ENCODE results near the gene SLC2A9.

Gene SLC2A9

DNA sequence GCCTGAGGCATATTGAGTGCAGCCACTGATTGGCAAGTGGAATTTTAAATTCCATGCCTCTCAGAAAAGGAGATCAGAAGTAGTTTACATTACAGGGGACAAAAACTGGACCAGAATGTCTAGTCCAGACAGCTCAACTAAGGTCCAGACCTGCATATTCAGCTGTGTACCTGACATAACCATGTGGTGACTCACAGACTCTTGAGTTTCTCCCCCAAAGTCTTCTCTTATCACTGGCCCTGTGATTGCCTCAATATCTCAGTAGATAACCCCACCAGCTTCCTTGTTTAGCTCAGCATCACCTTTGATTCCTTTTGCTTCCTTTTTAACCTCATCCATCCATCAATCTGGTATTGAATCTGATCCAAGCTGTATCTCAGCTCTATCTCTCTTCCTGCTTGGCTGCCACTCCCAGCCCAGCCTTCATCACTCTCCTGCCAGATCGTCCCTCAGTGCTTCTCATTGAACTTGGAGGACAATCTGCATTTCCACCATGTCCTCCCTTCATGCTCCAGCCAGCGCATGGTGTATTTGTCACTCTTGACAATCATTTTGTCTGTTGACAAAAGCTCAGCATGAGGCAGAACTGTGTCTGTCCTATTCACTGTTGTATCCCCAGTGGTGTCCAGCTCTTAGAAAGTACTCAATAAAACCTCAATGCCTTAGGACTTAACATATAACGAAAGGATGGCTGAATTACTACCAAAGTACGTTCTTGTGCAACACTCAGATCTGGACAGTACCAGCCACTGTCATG, 27.8 kb upstream of the SLC2A9 start:
- Histone ChIP-seq H3K4me1 (ENCODE audit: insufficient read depth, low read length, poor library complexity, severe bottlenecking) (peaks cover 9% of the 10 kb centered on the region), H2AFZ (ENCODE audit: low read length) (no peak overlapping the region)

GRCh38 chr4:10047967-10048366, 26.7 kb upstream of the SLC2A9 start:
- Histone ChIP-seq H3K79me2 (ENCODE audit: insufficient read depth, low read length) (no peaks in the 10 kb centered on the region), H2AFZ (ENCODE audit: low read length) (no peak overlapping the region), H3K9me3 (ENCODE audit: insufficient read depth, low read depth, low read length) (no peaks in the 10 kb centered on the region), H3K9me2 (replicated peaks; ENCODE audit: low read depth, low read length) (no peaks in the 10 kb centered on the region), H3F3A (ENCODE audit: low read depth) (no peaks in the 10 kb centered on the region), H3K27me3 (ENCODE audit: insufficient read depth, low read length, poor library complexity, severe bottlenecking) (peaks cover 34% of the 10 kb centered on the region), H3K36me3 (ENCODE audit: insufficient read depth, low read length) (no peaks in the 10 kb centered on the region), H4K20me1 (ENCODE audit: insufficient read depth, low read length, poor library complexity, severe bottlenecking) (no peaks in the 10 kb centered on the region), H3K4me1 (ENCODE audit: insufficient read depth, low read length, poor library complexity, severe bottlenecking) (peaks cover 9% of the 10 kb centered on the region), H3K4me2 (ENCODE audit: low read depth, low read length, poor library complexity, severe bottlenecking) (no peak overlapping the region), H3K9ac (ENCODE audit: low read depth, low read length, poor library complexity, severe bottlenecking) (no peak overlapping the region), H3K4me3 (ENCODE audit: low read length, poor library complexity, severe bottlenecking) (no peak overlapping the region)
- no peak for TF ChIP-seq EZH2phosphoT487 (IDR thresholded peaks at IDR 0.05; ENCODE audit: borderline replicate concordance)
- TF ChIP-seq, protein P1, sequence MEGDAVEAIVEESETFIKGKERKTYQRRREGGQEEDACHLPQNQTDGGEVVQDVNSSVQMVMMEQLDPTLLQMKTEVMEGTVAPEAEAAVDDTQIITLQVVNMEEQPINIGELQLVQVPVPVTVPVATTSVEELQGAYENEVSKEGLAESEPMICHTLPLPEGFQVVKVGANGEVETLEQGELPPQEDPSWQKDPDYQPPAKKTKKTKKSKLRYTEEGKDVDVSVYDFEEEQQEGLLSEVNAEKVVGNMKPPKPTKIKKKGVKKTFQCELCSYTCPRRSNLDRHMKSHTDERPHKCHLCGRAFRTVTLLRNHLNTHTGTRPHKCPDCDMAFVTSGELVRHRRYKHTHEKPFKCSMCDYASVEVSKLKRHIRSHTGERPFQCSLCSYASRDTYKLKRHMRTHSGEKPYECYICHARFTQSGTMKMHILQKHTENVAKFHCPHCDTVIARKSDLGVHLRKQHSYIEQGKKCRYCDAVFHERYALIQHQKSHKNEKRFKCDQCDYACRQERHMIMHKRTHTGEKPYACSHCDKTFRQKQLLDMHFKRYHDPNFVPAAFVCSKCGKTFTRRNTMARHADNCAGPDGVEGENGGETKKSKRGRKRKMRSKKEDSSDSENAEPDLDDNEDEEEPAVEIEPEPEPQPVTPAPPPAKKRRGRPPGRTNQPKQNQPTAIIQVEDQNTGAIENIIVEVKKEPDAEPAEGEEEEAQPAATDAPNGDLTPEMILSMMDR (conservative IDR thresholded peaks at IDR 0.05; ENCODE audit: low read length) = no peak

More for the DNA sequence above, 27.8 kb upstream of the SLC2A9 start:
- H3K36me3 ChIP-seq (ENCODE audit: insufficient read depth, low read length) = no peaks in the 10 kb centered on the region
- H3K27me3 ChIP-seq (ENCODE audit: insufficient read depth, low read length, poor library complexity, severe bottlenecking) = peaks cover 34% of the 10 kb centered on the region
- no peaks in the 10 kb centered on the region for H4K20me1 ChIP-seq (ENCODE audit: insufficient read depth, low read length, poor library complexity, severe bottlenecking)
- no peaks in the 10 kb centered on the region for H3K79me2 ChIP-seq (ENCODE audit: insufficient read depth, low read length)
- H3F3A ChIP-seq (ENCODE audit: low read depth) = no peaks in the 10 kb centered on the region
- H3K9me3 ChIP-seq (ENCODE audit: insufficient read depth, low read depth, low read length) = no peaks in the 10 kb centered on the region
- H3K4me2 ChIP-seq (ENCODE audit: low read depth, low read length, poor library complexity, severe bottlenecking) = no peak overlapping the region
- H3K9ac ChIP-seq (ENCODE audit: low read depth, low read length, poor library complexity, severe bottlenecking) = no peak overlapping the region
- TF ChIP-seq, protein P1 (conservative IDR thresholded peaks at IDR 0.05; ENCODE audit: low read length) = no peak
- TF ChIP-seq EZH2phosphoT487 (IDR thresholded peaks at IDR 0.05; ENCODE audit: borderline replicate concordance) = no peak
- no peaks in the 10 kb centered on the region for H3K9me2 ChIP-seq (replicated peaks; ENCODE audit: low read depth, low read length)
- H3K4me3 ChIP-seq (ENCODE audit: low read length, poor library complexity, severe bottlenecking) = no peak overlapping the region

DNA sequence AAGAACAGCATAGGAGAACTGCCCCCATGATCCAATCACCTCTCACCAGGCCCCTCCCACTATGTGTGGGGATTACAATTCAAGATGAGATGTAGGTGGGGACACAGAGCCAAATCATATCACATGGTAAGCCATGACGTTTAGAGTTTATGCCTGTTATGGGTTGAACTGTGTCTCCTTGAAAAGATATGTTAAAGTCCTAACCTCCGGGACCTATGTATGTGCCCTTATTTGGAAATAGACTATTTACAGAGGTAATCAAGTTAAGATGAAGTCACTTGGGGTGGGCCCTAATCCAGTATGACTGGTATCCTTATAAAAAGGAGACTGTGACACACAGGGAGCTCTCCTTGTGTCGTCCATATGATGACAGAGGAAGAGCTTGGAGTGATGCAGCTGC, 25.2 kb upstream of the SLC2A9 start:
- Histone ChIP-seq H3K27me3 (ENCODE audit: insufficient read depth, low read length, poor library complexity, severe bottlenecking) (peaks cover 34% of the 10 kb centered on the region), H2AFZ (ENCODE audit: low read length) (no peak overlapping the region), H3K36me3 (ENCODE audit: insufficient read depth, low read length) (no peaks in the 10 kb centered on the region), H3K9ac (ENCODE audit: low read depth, low read length, poor library complexity, severe bottlenecking) (no peak overlapping the region), H3K4me2 (ENCODE audit: low read depth, low read length, poor library complexity, severe bottlenecking) (no peak overlapping the region), H3K9me3 (ENCODE audit: insufficient read depth, low read depth, low read length) (peaks cover 5% of the 10 kb centered on the region; the same call in 1 of the 2 replicates), H3K79me2 (ENCODE audit: insufficient read depth, low read length) (no peaks in the 10 kb centered on the region), H3F3A (ENCODE audit: low read depth) (no peaks in the 10 kb centered on the region), H3K4me3 (ENCODE audit: low read length, poor library complexity, severe bottlenecking) (no peak overlapping the region), H3K9me2 (replicated peaks; ENCODE audit: low read depth, low read length) (no peaks in the 10 kb centered on the region), H4K20me1 (ENCODE audit: insufficient read depth, low read length, poor library complexity, severe bottlenecking) (no peaks in the 10 kb centered on the region), H3K4me1 (ENCODE audit: insufficient read depth, low read length, poor library complexity, severe bottlenecking) (peaks cover 9% of the 10 kb centered on the region)
- no peak for TF ChIP-seq EZH2phosphoT487 (IDR thresholded peaks at IDR 0.05; ENCODE audit: borderline replicate concordance)
- TF ChIP-seq, protein P1 (conservative IDR thresholded peaks at IDR 0.05; ENCODE audit: low read length) = no peak

Data from Loucy (cell line).